ENCODE measurements around the gene CPSF3. TPM values are rescaled to one million over a fixed set of nuclear protein-coding genes. Genes with fewer than 3 reads are reported as not detected.

Gene CPSF3
- total and polyA plus RNA-seq, 2 donors from 2014 or later = 27.3 to 27.5 TPM

- no peak overlapping the region for H3K4me3 ChIP-seq (ENCODE audit: low read length in 3 of 3)
- intact Hi-C loops (cut with DNase I) = no loop called here
- no peak overlapping the region for H3K9ac ChIP-seq (ENCODE audit: low read length in 3 of 3)
- FAIRE-seq (no peak), DNase-seq (no peak)
- no peaks in the 10 kb centered on the region for H3K4me1 ChIP-seq (ENCODE audit: control insufficient read depth in 2 of 3, insufficient read depth in 2 of 3, low read depth in 1 of 3, low read length in 3 of 3)
- H3K27ac ChIP-seq (ENCODE audit: low read depth in 2 of 2, low read length in 2 of 2) = no peak overlapping the region
- no peaks in the 10 kb centered on the region for H3K9me3 ChIP-seq (ENCODE audit: control insufficient read depth in 2 of 3, insufficient read depth in 1 of 3, low read length in 3 of 3)
- H3K36me3 ChIP-seq (ENCODE audit: control insufficient read depth in 2 of 3, insufficient read depth in 3 of 3, low read length in 3 of 3) = peaks cover 12 to 28% (median 13%) of the 10 kb centered on the region in 3 donors
- H3K27me3 ChIP-seq (ENCODE audit: control insufficient read depth, insufficient read depth, low read length) = no peaks in the 10 kb centered on the region
- TF ChIP-seq CTCF (IDR thresholded peaks at IDR 0.05; ENCODE audit: borderline replicate concordance, extremely low read depth, insufficient read depth) = no peak
These were observed 21.6 kb downstream of the CPSF3 start for GRCh38 chr2:9445089-9445488.

- no peaks in the 10 kb centered on the region for H3K4me1 ChIP-seq (ENCODE audit: control insufficient read depth in 2 of 3, insufficient read depth in 2 of 3, low read depth in 1 of 3, low read length in 3 of 3)
- no peaks in the 10 kb centered on the region for H3K9me3 ChIP-seq (ENCODE audit: control insufficient read depth in 2 of 3, insufficient read depth in 1 of 3, low read length in 3 of 3)
- no peak overlapping the region for H3K4me3 ChIP-seq (ENCODE audit: low read length in 3 of 3)
- peaks cover 0 to 17% (median 6%) of the 10 kb centered on the region in 3 donors for H3K36me3 ChIP-seq (ENCODE audit: control insufficient read depth in 2 of 3, insufficient read depth in 3 of 3, low read length in 3 of 3)
- H3K9ac ChIP-seq (ENCODE audit: low read length in 3 of 3) = no peak overlapping the region
- DNase-seq = no peak
- TF ChIP-seq CTCF (IDR thresholded peaks at IDR 0.05; ENCODE audit: borderline replicate concordance, extremely low read depth, insufficient read depth) = no peak
- H3K27me3 ChIP-seq (ENCODE audit: control insufficient read depth, insufficient read depth, low read length) = no peaks in the 10 kb centered on the region
- intact Hi-C loops (cut with DNase I) = no loop called here
- no peak for FAIRE-seq
- H3K27ac ChIP-seq (ENCODE audit: low read depth in 2 of 2, low read length in 2 of 2) = no peak overlapping the region
These were observed 27.8 kb downstream of the CPSF3 start for GRCh38 chr2:9451231-9451630.

GRCh38 chr2:9460441-9461017, 37.1 kb downstream of the CPSF3 start:
- Histone ChIP-seq H3K9me3 (ENCODE audit: control insufficient read depth in 2 of 3, insufficient read depth in 1 of 3, low read length in 3 of 3) (no peaks in the 10 kb centered on the region), H3K9ac (ENCODE audit: low read length in 3 of 3) (no peak overlapping the region), H3K36me3 (ENCODE audit: control insufficient read depth in 2 of 3, insufficient read depth in 3 of 3, low read length in 3 of 3) (peaks cover 0 to 5% (median 2%) of the 10 kb centered on the region in 3 donors), H3K27me3 (ENCODE audit: control insufficient read depth, insufficient read depth, low read length) (no peaks in the 10 kb centered on the region), H3K4me3 (ENCODE audit: low read length in 3 of 3) (no peak overlapping the region), H3K4me1 (ENCODE audit: control insufficient read depth in 2 of 3, insufficient read depth in 2 of 3, low read depth in 1 of 3, low read length in 3 of 3) (no peaks in the 10 kb centered on the region), H3K27ac (ENCODE audit: low read depth in 2 of 2, low read length in 2 of 2) (no peak overlapping the region)
- DNase-seq (no peak), FAIRE-seq (no peak)
- intact Hi-C loops (cut with DNase I) = no loop called here
- TF ChIP-seq CTCF (IDR thresholded peaks at IDR 0.05; ENCODE audit: borderline replicate concordance, extremely low read depth, insufficient read depth) = no peak

GRCh38 chr2:9461079-9461478, 37.6 kb downstream of the CPSF3 start:
- intact Hi-C loops (cut with DNase I) = no loop called here
- FAIRE-seq (no peak), DNase-seq (no peak)
- H3K36me3 ChIP-seq (ENCODE audit: control insufficient read depth in 2 of 3, insufficient read depth in 3 of 3, low read length in 3 of 3) = peaks cover 0 to 4% (median 4%) of the 10 kb centered on the region in 3 donors
- H3K27me3 ChIP-seq (ENCODE audit: control insufficient read depth, insufficient read depth, low read length) = no peaks in the 10 kb centered on the region
- no peak overlapping the region for H3K4me3 ChIP-seq (ENCODE audit: low read length in 3 of 3)
- no peak overlapping the region for H3K9ac ChIP-seq (ENCODE audit: low read length in 3 of 3)
- no peak for TF ChIP-seq CTCF (IDR thresholded peaks at IDR 0.05; ENCODE audit: borderline replicate concordance, extremely low read depth, insufficient read depth)
- no peaks in the 10 kb centered on the region for H3K4me1 ChIP-seq (ENCODE audit: control insufficient read depth in 2 of 3, insufficient read depth in 2 of 3, low read depth in 1 of 3, low read length in 3 of 3)
- no peaks in the 10 kb centered on the region for H3K9me3 ChIP-seq (ENCODE audit: control insufficient read depth in 2 of 3, insufficient read depth in 1 of 3, low read length in 3 of 3)
- no peak overlapping the region for H3K27ac ChIP-seq (ENCODE audit: low read depth in 2 of 2, low read length in 2 of 2)
